ENCODE results near the gene ZXDC. TPM values are rescaled to one million over a fixed set of nuclear protein-coding genes. Genes with fewer than 3 reads are reported as not detected.

Gene ZXDC
- total RNA-seq, 1 experiment from 2014 or later = 27.2 TPM

DNA sequence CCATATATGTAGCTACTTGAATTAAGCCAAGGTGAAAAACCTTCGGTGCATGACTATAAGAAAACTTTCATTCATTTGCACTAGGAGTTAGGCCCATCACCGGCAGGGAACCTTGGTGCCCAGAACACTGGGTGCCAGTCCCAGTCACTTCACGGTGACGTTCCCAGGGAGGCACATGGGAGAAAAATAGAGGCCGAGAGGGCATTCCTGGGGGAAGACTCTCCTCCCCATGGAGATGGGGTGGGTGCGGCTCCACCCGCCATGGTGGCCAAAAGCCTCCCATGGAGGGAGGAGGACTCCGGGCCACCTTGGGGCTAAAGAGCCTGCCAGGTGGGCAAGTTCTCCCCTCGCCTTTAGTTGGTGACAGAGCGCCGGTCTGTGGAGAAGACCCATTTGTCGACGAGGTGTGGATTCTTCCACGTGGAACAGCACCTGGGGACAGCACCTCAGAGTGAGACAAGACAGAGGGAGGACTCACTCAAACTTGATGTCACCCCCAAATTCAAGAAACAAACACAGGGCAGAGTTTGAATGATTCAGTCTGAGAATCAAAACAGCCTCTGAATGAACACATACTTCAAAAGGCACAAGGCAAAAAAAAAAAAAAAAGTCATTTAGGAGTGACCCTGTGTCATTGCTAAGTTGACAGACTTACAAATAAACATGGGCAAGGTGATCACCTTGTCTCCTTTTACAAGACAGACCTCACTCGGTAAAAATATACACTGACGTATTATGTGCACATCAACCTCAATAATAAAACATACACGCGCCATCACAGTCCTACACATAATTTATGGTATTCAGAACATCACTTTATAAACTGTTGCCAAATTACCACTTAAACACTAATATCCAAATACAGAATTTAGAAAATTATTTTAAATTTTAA lies 38.6 kb downstream of the ZXDC start:
- Histone ChIP-seq H3K4me3 (ENCODE audit: insufficient read depth, low read depth, low read length) (no peak overlapping the region), H3K36me3 (replicated peaks; ENCODE audit: control insufficient read depth, insufficient read depth, low read length) (peaks cover 6% of the 10 kb centered on the region), H3K27me3 (ENCODE audit: control insufficient read depth, insufficient read depth, low read length) (no peaks in the 10 kb centered on the region)
- DNase-seq = no peak

DNA sequence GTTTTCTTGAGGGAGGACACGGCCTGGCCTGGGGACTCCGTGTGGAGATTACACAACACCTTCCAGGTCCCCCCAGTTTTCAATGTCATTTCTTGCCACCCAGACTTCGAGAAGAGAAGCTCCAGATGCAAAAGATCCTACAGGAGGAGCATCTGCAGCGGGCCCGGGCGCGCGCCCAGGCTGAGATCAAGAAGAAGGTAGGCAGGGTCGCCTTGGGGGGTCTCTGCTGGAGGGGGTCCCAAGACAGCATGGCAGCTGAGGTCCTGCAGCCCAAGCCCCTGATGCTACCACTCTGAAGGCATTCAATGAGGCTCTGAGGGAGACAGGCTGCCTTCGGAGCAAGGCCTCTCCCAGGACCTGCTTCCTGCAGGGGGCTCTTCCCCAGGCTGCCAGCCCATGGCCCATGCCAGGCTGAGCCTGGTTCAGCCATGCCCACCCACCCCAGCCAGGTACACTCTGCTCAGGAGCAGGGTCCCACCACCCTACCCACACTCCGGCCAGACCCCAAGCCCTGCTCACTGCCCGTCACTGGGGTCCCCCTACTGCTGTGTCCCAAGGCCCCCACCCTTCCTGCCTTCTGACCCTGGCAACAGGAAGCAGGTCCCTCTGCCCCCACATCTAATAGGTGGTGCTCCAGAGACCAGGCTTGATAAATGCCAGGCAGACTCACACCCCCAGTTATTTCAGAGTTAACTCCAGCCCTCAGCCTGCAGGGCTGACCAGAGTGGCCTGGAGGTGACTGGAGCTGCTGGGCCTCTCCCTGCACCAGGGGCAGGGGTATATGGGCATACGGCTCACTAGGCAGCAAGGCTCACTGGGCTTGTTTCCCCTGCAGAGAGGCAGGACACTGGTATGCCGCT lies 40.0 kb downstream of the ZXDC start:
- no peak for DNase-seq
- Histone ChIP-seq H3K36me3 (replicated peaks; ENCODE audit: control insufficient read depth, insufficient read depth, low read length) (peaks cover 6% of the 10 kb centered on the region), H3K27me3 (ENCODE audit: control insufficient read depth, insufficient read depth, low read length) (no peaks in the 10 kb centered on the region), H3K4me3 (ENCODE audit: insufficient read depth, low read depth, low read length) (no peak overlapping the region)

DNA sequence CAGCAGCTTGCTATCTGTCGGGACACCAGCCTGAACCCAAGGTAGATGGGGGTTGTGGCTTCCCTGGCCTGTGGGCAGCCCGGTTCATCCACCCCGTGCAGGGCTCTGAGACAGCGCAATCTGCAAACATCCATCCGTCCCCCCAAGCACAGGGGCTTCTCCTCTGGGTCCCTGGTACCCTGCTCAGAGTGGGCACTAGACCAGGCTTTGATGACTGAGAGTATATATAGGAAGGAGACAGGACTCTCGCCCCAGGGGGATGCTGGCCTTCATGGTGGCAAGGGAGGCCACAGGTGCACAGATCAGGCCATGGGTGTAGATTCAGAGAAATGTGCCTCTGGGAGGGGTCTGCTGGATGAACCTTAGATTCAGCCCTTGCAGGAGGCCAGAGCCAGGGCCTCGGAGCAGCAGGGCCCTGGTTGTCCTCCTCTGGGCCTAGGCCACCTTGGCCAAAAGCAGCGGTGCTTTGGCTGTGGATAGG lies 40.7 kb downstream of the ZXDC start:
- Histone ChIP-seq H3K27me3 (ENCODE audit: control insufficient read depth, insufficient read depth, low read length) (no peaks in the 10 kb centered on the region), H3K36me3 (replicated peaks; ENCODE audit: control insufficient read depth, insufficient read depth, low read length) (peaks cover 4% of the 10 kb centered on the region), H3K4me3 (ENCODE audit: insufficient read depth, low read depth, low read length) (no peak overlapping the region)
- DNase-seq = peak; percentile 26

- DNase-seq = no peak
- no peak overlapping the region for H3K4me3 ChIP-seq (ENCODE audit: insufficient read depth, low read depth, low read length)
- peaks cover 4% of the 10 kb centered on the region for H3K36me3 ChIP-seq (replicated peaks; ENCODE audit: control insufficient read depth, insufficient read depth, low read length)
- no peaks in the 10 kb centered on the region for H3K27me3 ChIP-seq (ENCODE audit: control insufficient read depth, insufficient read depth, low read length)
Measured at GRCh38 chr3:126434264-126434590, 41.5 kb downstream of the ZXDC start.

- H3K4me3 ChIP-seq (ENCODE audit: insufficient read depth, low read depth, low read length) = no peak overlapping the region
- DNase-seq = peak; percentile 44
- H3K36me3 ChIP-seq (replicated peaks; ENCODE audit: control insufficient read depth, insufficient read depth, low read length) = peaks cover 4% of the 10 kb centered on the region
- H3K27me3 ChIP-seq (ENCODE audit: control insufficient read depth, insufficient read depth, low read length) = no peaks in the 10 kb centered on the region
Measured at GRCh38 chr3:126433496-126434263, 42.0 kb downstream of the ZXDC start.

DNA sequence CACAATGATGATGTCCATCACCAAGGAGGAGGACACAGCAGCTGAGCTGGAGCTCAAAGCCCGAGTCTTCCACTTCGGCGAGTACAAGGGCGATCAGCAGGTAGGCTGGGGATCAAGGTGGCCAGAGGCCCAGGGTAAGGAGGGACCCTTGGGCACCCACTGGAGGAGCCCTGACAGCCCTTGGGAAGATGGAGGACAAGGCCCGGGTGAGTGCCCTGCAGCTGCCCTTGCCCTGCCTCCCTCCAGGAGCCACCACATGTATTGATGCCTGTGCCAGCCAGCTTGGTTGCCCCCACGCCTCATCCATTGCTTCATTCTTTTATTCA lies 42.6 kb downstream of the ZXDC start:
- Histone ChIP-seq H3K27me3 (ENCODE audit: control insufficient read depth, insufficient read depth, low read length) (no peaks in the 10 kb centered on the region), H3K36me3 (replicated peaks; ENCODE audit: control insufficient read depth, insufficient read depth, low read length) (peaks cover 4% of the 10 kb centered on the region), H3K4me3 (ENCODE audit: insufficient read depth, low read depth, low read length) (no peak overlapping the region)
- DNase-seq = no peak

- peaks cover 4% of the 10 kb centered on the region for H3K36me3 ChIP-seq (replicated peaks; ENCODE audit: control insufficient read depth, insufficient read depth, low read length)
- H3K4me3 ChIP-seq (ENCODE audit: insufficient read depth, low read depth, low read length) = no peak overlapping the region
- no peak for DNase-seq
Measured at GRCh38 chr3:126432361-126433104, 43.2 kb downstream of the ZXDC start.

DNA sequence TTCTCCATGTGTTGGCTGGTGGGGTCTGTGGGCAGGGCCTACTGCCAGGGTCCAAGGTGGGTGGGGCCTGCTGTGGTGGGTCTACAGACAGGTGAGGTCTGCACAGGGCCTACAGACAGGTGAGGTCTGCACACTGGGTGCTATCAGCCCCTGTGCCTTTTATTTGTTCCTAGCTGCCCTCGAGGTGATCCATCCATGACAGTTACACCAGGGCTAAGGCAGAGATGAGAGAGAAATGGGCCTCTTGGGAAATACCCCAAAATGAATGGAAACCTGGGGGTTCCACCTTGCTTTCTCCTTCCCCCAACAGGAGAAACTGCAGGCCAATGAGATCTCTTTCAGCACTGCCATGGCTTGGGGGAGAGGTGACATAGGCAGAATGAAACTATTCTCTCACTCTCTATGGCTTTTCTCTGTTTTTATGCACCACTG lies 44.6 kb downstream of the ZXDC start:
- no peak overlapping the region for H3K4me3 ChIP-seq (ENCODE audit: insufficient read depth, low read depth, low read length)
- no peak for DNase-seq
- no peaks in the 10 kb centered on the region; the same call in 1 of the 2 replicates for H3K36me3 ChIP-seq (replicated peaks; ENCODE audit: control insufficient read depth, insufficient read depth, low read length)
- H3K27me3 ChIP-seq (ENCODE audit: control insufficient read depth, insufficient read depth, low read length) = no peaks in the 10 kb centered on the region

More at GRCh38 chr3:126432361-126433104, 43.2 kb downstream of the ZXDC start:
- no peaks in the 10 kb centered on the region for H3K27me3 ChIP-seq (ENCODE audit: control insufficient read depth, insufficient read depth, low read length)

DNA sequence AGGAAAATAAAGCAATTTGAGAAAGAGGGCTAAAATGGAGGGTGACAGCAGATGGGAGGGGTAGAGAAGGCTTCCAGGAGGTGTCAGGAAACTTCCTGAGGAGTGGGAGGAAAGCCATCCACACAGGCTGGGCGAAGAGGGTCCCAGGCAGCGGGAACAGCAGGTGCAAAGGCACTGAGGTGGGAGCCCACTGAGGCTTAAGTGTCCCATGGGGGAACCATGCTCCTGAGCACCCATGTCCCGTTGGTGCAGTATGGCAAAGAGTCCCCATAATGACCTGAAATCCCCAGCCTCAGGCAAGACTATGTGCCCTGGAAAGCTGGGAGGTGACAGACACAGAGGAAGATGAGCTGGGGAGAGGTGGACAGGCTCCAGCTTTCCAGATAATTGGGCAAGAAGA lies 50.9 kb downstream of the ZXDC start:
- Histone ChIP-seq H3K36me3 (replicated peaks; ENCODE audit: control insufficient read depth, insufficient read depth, low read length) (no peaks in the 10 kb centered on the region), H3K27me3 (ENCODE audit: control insufficient read depth, insufficient read depth, low read length) (no peaks in the 10 kb centered on the region)
- DNase-seq = peak; percentile 7

DNA sequence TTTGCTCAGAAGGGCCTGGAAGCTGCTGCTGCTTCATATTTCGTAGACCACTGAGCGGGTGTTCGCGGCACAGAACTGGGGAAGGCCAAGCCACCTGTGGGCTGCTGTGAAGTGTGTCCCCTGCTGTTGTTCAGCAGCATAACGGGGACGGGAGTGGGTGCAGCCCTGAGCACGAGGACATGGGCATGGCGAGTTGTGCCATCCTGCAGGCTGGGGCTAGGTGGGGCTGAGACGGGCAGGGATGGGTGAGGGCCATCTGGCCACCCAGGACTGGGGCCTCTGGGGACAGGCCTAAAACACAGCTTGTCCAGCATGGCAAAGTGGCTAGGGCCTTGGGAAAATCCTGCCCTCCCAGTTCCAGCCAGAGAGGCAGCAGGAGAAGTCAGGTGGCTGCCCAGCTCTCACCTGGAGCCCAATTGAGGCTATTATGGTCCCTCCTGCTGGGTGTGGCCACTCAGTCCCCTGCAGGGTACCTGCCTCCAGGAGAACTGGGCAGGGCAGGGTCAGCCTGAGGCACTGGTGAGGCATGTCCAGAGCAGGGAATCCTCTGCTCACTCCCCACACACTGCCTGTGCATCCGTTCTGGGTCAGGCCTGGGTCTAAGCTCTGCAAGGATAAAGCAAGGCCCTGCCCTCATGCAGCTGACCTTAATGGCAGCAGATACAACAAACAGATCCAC lies 51.5 kb downstream of the ZXDC start:
- no peaks in the 10 kb centered on the region for H3K36me3 ChIP-seq (replicated peaks; ENCODE audit: control insufficient read depth, insufficient read depth, low read length)
- H3K4me3 ChIP-seq (ENCODE audit: insufficient read depth, low read depth, low read length) = no peak overlapping the region
- peak; percentile 50 for DNase-seq
- H3K27me3 ChIP-seq (ENCODE audit: control insufficient read depth, insufficient read depth, low read length) = no peaks in the 10 kb centered on the region

More for the DNA sequence above, 50.9 kb downstream of the ZXDC start:
- no peak overlapping the region for H3K4me3 ChIP-seq (ENCODE audit: insufficient read depth, low read depth, low read length)

GRCh38 chr3:126423191-126424038 lies 52.3 kb downstream of the ZXDC start:
- H3K27me3 ChIP-seq (ENCODE audit: control insufficient read depth, insufficient read depth, low read length) = no peaks in the 10 kb centered on the region
- no peak overlapping the region for H3K4me3 ChIP-seq (ENCODE audit: insufficient read depth, low read depth, low read length)
- peak; percentile 61 for DNase-seq
- H3K36me3 ChIP-seq (replicated peaks; ENCODE audit: control insufficient read depth, insufficient read depth, low read length) = no peaks in the 10 kb centered on the region

GRCh38 chr3:126422571-126423091 lies 53.1 kb downstream of the ZXDC start:
- no peaks in the 10 kb centered on the region for H3K36me3 ChIP-seq (replicated peaks; ENCODE audit: control insufficient read depth, insufficient read depth, low read length)
- H3K27me3 ChIP-seq (ENCODE audit: control insufficient read depth, insufficient read depth, low read length) = no peaks in the 10 kb centered on the region
- DNase-seq = peak; percentile 59
- H3K4me3 ChIP-seq (ENCODE audit: insufficient read depth, low read depth, low read length) = no peak overlapping the region
